ENCODE data around the gene SMIM14.

- TF ChIP-seq POLR2A (IDR thresholded peaks at IDR 0.05; ENCODE audit: low read depth, low read length): no peak
- TF ChIP-seq POLR2AphosphoS5 (IDR thresholded peaks at IDR 0.05; ENCODE audit: low read depth, low read length): no peak
Measured at GRCh38 chr4:39587881-39588280, 50.8 kb downstream of the SMIM14 start.
